Measurements from ENCODE around the gene HOXB5.

HOXB5 gene

DNA sequence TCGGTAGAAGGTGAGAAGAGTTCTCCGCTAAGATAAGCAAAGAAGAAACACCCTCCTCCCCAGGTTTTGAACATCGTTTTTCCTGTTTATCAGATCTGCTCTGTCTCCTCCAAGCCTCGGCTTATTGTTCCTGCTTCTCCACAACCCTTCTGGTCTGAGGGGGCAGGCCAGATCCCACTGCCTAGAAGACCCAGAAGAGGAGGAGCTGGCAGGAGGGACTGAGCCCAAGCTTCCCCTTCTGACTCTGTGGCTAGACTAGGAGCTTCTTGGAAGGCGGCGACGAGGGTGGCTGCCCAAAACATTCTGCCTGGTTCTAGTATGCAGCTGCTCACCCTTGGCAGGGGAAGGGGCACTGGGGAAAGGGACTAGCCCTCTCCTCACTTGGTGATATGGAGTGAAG lies 5.2 kb upstream of the HOXB5 start:
- H3K4me1 ChIP-seq (ENCODE audit: control insufficient read depth, insufficient read depth, low read length), result peaks cover 38% of the 10 kb centered on the region
- no peak overlapping the region for H3K27ac ChIP-seq (ENCODE audit: low read length)
- H3K9ac ChIP-seq (ENCODE audit: low read length in 2 of 2), result no peak overlapping the region
- H3K4me3 ChIP-seq (ENCODE audit: low read length in 2 of 2), result peak overlapping the region in 1 of 2 donors; percentile 75
- H3K27me3 ChIP-seq (ENCODE audit: control insufficient read depth in 1 of 2, insufficient read depth in 2 of 2, low read length in 2 of 2), result peaks cover 78 to 98% of the 10 kb centered on the region in 2 donors
- H3K9me3 ChIP-seq (ENCODE audit: control insufficient read depth in 2 of 2, low read length in 2 of 2), result no peaks in the 10 kb centered on the region
- H3K36me3 ChIP-seq (ENCODE audit: control insufficient read depth in 2 of 2, insufficient read depth in 2 of 2, low read length in 2 of 2), result no peaks in the 10 kb centered on the region

DNA sequence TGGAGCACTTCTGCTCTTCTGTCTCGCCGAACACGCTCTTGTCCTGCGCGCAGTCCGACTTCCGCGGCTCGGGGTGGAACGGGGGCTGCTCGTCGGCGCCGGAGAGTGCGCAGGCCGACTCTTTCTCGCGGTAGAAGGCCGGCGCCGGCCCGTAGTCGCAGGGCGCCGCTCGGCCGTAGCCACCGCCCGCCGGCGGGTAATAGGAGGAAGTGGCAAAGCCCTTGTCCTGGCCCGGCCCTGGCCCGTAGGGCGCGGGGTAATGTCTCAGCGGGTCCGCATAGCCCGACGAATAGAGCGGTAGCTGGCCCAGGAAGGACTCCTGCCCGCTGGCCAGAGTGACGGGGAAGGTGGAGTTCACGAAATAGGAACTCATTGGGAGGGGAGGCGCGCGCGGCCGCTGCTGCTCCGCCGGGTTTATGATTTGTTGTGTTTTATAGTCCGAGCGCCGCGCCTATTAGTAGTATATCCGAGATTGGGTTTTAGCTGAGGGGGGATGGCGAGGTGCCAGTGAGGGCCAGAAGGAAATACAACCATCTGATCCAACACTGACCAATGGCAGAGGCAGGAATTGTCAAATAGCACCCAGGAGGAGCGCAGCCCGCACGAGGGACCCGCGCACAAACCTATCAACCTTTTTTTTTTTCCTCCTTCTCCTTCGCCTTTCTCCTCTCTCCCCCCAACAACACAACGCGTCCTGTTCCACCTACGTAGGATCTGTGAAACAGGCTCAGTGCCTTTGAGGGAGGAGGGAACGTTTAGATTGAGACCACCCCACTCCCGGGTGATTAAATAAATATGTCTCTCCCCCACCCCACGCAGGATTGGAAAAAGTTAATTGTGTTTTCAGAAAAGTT lies 4.4 kb upstream of the HOXB5 start:
- H3K9me3 ChIP-seq (ENCODE audit: control insufficient read depth in 2 of 2, low read length in 2 of 2), result no peaks in the 10 kb centered on the region
- H3K36me3 ChIP-seq (ENCODE audit: control insufficient read depth in 2 of 2, insufficient read depth in 2 of 2, low read length in 2 of 2), result no peaks in the 10 kb centered on the region
- H3K27ac ChIP-seq (ENCODE audit: low read length), result no peak overlapping the region
- H3K4me1 ChIP-seq (ENCODE audit: control insufficient read depth, insufficient read depth, low read length), result peaks cover 43% of the 10 kb centered on the region
- H3K27me3 ChIP-seq (ENCODE audit: control insufficient read depth in 1 of 2, insufficient read depth in 2 of 2, low read length in 2 of 2), result peaks cover 74 to 97% of the 10 kb centered on the region in 2 donors
- H3K9ac ChIP-seq (ENCODE audit: low read length in 2 of 2), result peak overlapping the region; percentile 17 to 42
- H3K4me3 ChIP-seq (ENCODE audit: low read length in 2 of 2), result peak overlapping the region; percentile 60 to 75

DNA sequence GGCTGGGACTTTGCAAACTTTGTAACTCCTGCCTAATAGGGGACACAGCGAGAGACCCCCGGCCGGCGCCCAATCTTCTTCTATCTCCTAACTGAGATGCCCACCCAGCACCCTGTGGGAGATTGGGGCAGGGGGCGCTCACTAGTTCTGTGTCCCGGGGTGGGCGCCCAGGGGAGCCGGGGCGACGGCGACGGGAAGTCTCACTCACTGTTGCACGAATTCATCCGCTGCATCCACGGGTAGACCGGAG lies 3.9 kb upstream of the HOXB5 start:
- Histone ChIP-seq H3K36me3 (ENCODE audit: control insufficient read depth in 2 of 2, insufficient read depth in 2 of 2, low read length in 2 of 2) (no peaks in the 10 kb centered on the region), H3K4me3 (ENCODE audit: low read length in 2 of 2) (peak overlapping the region; percentile 60 to 75), H3K27me3 (ENCODE audit: control insufficient read depth in 1 of 2, insufficient read depth in 2 of 2, low read length in 2 of 2) (peaks cover 70 to 96% of the 10 kb centered on the region in 2 donors), H3K9me3 (ENCODE audit: control insufficient read depth in 2 of 2, low read length in 2 of 2) (no peaks in the 10 kb centered on the region), H3K9ac (ENCODE audit: low read length in 2 of 2) (peak overlapping the region; percentile 17 to 42), H3K27ac (ENCODE audit: low read length) (no peak overlapping the region), H3K4me1 (ENCODE audit: control insufficient read depth, insufficient read depth, low read length) (peaks cover 47% of the 10 kb centered on the region)

DNA sequence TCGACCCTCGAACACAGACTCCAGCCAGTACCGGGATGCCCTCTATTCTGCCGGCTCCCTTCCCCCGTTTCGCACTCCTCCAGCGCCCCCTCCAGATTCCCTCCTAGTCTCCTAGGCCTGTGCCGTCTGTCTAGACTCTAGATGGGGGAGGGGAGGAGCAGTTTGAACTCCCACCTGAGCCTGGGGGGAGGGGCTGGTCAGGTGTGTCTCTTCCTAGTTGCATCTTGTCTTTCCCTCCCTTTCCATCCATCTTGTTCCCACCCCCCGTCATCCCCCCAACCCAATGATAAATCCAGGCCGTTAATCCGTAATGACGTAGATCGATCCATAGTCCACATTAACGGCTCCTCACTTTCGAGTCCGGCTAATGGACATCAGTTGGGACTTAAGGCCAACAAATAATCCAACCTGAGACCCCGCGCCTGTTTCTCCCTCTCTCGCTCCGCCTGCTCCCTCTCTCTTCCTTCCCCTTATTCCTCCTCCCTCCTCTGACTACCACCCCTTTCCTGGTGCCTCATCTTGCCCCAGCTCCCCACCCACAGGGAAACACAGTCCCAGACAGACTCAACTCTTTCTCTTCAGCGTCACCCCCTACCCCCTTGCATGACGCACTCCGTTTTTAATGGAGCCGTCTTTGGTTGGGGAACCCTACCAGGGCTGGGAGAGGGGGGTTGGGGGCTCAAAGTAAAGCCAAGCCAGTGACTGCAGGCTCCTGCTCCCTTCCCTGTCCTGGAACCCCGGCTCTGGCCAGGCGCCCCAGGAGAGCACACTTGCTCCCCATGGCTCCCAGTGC lies 3.4 kb upstream of the HOXB5 start:
- H3K27ac ChIP-seq (ENCODE audit: low read length), result no peak overlapping the region
- H3K4me3 ChIP-seq (ENCODE audit: low read length in 2 of 2), result peak overlapping the region in 1 of 2 donors; percentile 75
- H3K9ac ChIP-seq (ENCODE audit: low read length in 2 of 2), result peak overlapping the region in 1 of 2 donors; percentile 15

DNA sequence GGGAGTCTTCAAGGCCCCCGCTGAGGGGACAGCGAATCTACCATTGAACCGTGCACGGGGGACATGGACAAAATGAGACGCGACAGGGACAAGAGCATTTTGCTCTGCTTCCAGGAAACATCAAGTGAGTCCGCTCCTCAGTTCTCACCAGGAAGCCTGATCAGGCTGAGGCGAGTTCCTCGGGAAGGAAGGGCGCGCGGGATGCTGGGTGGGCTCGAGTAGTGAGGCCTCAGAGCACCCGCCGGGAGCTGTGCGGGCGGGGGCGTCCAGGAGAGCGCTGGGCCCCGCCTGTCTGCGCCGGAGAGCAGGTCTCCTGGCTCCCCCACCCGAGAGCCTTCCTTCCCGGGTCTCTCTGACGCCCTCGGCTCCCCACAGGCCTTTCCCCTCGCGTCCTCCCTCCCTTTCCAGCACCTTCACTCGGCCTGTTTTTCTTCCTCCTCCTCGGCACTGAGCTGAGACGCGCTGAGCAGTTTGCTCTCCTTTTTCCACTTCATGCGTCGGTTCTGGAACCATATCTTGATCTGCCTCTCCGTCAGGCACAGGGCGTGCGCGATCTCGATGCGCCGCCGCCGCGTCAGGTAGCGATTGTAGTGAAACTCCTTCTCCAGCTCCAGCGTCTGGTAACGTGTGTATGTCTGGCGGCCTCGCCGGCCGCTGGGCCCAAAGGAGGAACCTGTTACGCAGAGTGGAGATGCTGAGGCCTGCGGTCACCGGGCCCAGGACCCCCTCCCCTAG lies 2.6 kb upstream of the HOXB5 start:
- Histone ChIP-seq H3K9ac (ENCODE audit: low read length in 2 of 2) (no peak overlapping the region), H3K36me3 (ENCODE audit: control insufficient read depth in 2 of 2, insufficient read depth in 2 of 2, low read length in 2 of 2) (no peaks in the 10 kb centered on the region), H3K27me3 (ENCODE audit: control insufficient read depth in 1 of 2, insufficient read depth in 2 of 2, low read length in 2 of 2) (peaks cover 62 to 93% of the 10 kb centered on the region in 2 donors), H3K4me1 (ENCODE audit: control insufficient read depth, insufficient read depth, low read length) (peaks cover 53% of the 10 kb centered on the region), H3K27ac (ENCODE audit: low read length) (no peak overlapping the region), H3K4me3 (ENCODE audit: low read length in 2 of 2) (peak overlapping the region in 1 of 2 donors; percentile 75), H3K9me3 (ENCODE audit: control insufficient read depth in 2 of 2, low read length in 2 of 2) (no peaks in the 10 kb centered on the region)

More for the DNA sequence above, 3.4 kb upstream of the HOXB5 start:
- no peaks in the 10 kb centered on the region for H3K36me3 ChIP-seq (ENCODE audit: control insufficient read depth in 2 of 2, insufficient read depth in 2 of 2, low read length in 2 of 2)
- H3K4me1 ChIP-seq (ENCODE audit: control insufficient read depth, insufficient read depth, low read length), result peaks cover 49% of the 10 kb centered on the region
- peaks cover 68 to 96% of the 10 kb centered on the region in 2 donors for H3K27me3 ChIP-seq (ENCODE audit: control insufficient read depth in 1 of 2, insufficient read depth in 2 of 2, low read length in 2 of 2)
- H3K9me3 ChIP-seq (ENCODE audit: control insufficient read depth in 2 of 2, low read length in 2 of 2), result no peaks in the 10 kb centered on the region

DNA sequence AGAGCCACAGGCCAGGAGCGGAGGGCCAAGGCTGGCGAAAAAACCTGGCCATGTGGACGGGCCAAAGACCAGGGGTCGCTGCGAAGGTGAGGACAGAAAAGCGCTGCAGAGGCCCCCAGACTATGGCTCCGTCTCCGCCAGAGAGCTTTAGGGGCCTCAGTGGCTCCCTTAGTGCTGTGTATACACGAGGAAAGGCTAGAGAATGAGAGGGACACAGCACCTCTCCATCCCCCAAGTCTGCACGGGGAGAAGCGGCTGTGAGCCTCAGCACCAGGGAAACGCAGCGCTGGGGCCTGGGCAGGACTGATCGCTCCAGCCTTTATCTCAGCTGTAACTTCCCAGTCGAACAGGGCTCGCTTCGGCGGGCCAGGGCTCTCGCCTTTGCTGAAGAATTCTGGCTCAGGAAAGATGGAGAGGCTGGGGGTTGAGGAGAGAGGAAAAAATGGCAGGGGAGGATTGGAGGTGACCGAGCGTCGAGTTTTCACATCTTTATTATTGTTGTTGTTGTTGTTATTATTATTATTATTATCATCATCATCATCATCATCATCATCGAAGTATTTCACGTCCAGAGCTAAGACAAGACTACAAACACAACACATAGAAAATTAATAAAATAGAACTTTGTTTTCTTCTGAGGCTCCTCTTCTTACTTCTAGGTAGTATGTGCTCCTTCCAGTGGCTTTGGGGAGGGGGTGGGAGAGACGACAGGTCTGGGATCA lies 1.9 kb upstream of the HOXB5 start:
- no peaks in the 10 kb centered on the region for H3K9me3 ChIP-seq (ENCODE audit: control insufficient read depth in 2 of 2, low read length in 2 of 2)
- no peak overlapping the region for H3K9ac ChIP-seq (ENCODE audit: low read length in 2 of 2)
- peaks cover 56 to 94% of the 10 kb centered on the region in 2 donors for H3K27me3 ChIP-seq (ENCODE audit: control insufficient read depth in 1 of 2, insufficient read depth in 2 of 2, low read length in 2 of 2)
- no peak overlapping the region for H3K4me3 ChIP-seq (ENCODE audit: low read length in 2 of 2)
- H3K27ac ChIP-seq (ENCODE audit: low read length), result no peak overlapping the region
- H3K4me1 ChIP-seq (ENCODE audit: control insufficient read depth, insufficient read depth, low read length), result peaks cover 56% of the 10 kb centered on the region
- no peaks in the 10 kb centered on the region for H3K36me3 ChIP-seq (ENCODE audit: control insufficient read depth in 2 of 2, insufficient read depth in 2 of 2, low read length in 2 of 2)

DNA sequence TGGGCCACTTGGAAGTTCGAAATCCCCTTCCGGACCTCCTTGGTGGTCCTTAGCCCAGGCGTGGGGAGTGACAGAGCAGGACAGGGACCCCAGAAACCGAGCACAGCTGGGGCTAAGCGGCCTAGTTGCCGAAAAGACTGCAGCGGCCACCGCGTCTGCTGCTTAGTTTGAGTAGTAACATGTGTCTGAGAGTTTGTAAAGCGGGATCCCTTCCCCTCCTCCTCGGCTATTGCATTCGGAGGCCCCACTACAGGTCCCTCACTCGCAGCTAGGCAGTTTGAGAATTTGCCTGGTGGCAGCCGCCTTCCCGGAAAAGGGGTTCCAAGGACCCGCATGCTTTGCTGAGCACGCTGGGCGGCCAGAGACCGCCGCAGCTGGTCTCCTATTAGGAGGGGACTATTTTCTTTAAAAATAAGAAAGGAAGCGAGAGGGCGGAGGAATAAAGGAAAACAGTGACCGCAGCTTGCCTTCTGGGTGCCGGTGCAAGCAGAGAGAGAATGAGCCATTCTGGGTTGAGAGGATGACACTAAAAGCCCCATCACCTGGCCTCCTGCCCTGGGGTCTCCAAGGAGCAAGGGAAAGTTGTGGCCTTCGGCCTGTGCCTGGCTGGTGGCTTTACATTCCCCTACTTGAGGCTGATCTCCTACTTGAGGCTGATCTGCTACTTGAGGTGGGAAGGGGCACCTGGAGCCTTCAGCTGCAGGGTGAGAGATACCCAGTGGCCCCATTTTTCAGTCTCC lies 1.1 kb upstream of the HOXB5 start:
- Histone ChIP-seq H3K36me3 (ENCODE audit: control insufficient read depth in 2 of 2, insufficient read depth in 2 of 2, low read length in 2 of 2) (no peaks in the 10 kb centered on the region), H3K4me3 (ENCODE audit: low read length in 2 of 2) (peak overlapping the region in 1 of 2 donors; percentile 79), H3K27me3 (ENCODE audit: control insufficient read depth in 1 of 2, insufficient read depth in 2 of 2, low read length in 2 of 2) (peaks cover 49 to 92% of the 10 kb centered on the region in 2 donors), H3K4me1 (ENCODE audit: control insufficient read depth, insufficient read depth, low read length) (peaks cover 56% of the 10 kb centered on the region), H3K9me3 (ENCODE audit: control insufficient read depth in 2 of 2, low read length in 2 of 2) (no peaks in the 10 kb centered on the region), H3K27ac (ENCODE audit: low read length) (no peak overlapping the region), H3K9ac (ENCODE audit: low read length in 2 of 2) (peak overlapping the region in 1 of 2 donors; percentile 29)

GRCh38 chr17:48593840-48594537 lies 410 bp upstream of the HOXB5 start:
- peak overlapping the region; percentile 59 to 79 for H3K4me3 ChIP-seq (ENCODE audit: low read length in 2 of 2)
- H3K36me3 ChIP-seq (ENCODE audit: control insufficient read depth in 2 of 2, insufficient read depth in 2 of 2, low read length in 2 of 2), result no peaks in the 10 kb centered on the region
- peaks cover 43 to 92% of the 10 kb centered on the region in 2 donors for H3K27me3 ChIP-seq (ENCODE audit: control insufficient read depth in 1 of 2, insufficient read depth in 2 of 2, low read length in 2 of 2)
- H3K4me1 ChIP-seq (ENCODE audit: control insufficient read depth, insufficient read depth, low read length), result peaks cover 56% of the 10 kb centered on the region
- H3K9ac ChIP-seq (ENCODE audit: low read length in 2 of 2), result peak overlapping the region in 1 of 2 donors; percentile 29
- H3K9me3 ChIP-seq (ENCODE audit: control insufficient read depth in 2 of 2, low read length in 2 of 2), result no peaks in the 10 kb centered on the region
- no peak overlapping the region for H3K27ac ChIP-seq (ENCODE audit: low read length)

DNA sequence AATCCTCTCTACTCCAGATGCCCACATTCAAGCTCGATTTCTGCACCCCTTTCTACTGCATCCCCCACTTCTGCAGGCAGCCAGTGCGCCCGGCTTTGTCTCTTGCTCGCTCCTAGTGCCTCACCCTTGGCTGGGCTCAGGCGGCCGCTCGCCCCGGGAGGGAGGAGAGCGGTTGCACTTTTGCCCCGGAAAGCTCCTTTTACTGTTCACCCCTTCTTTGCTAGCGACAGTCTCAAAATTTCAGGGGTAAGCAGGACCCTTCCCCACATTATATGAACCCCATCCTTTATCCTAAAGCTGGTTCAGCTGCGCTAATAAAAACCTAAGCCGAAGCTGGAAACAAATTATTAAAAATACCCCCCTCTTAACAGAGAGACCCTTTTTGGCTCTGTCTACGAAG lies 1.0 kb downstream of the HOXB5 start:
- peaks cover 47% of the 10 kb centered on the region for H3K4me1 ChIP-seq (ENCODE audit: control insufficient read depth, insufficient read depth, low read length)
- peaks cover 33 to 87% of the 10 kb centered on the region in 2 donors for H3K27me3 ChIP-seq (ENCODE audit: control insufficient read depth in 1 of 2, insufficient read depth in 2 of 2, low read length in 2 of 2)
- peak overlapping the region; percentile 46 to 79 for H3K4me3 ChIP-seq (ENCODE audit: low read length in 2 of 2)
- peak overlapping the region; percentile 9 to 68 for H3K9ac ChIP-seq (ENCODE audit: low read length in 2 of 2)
- no peaks in the 10 kb centered on the region for H3K36me3 ChIP-seq (ENCODE audit: control insufficient read depth in 2 of 2, insufficient read depth in 2 of 2, low read length in 2 of 2)
- H3K27ac ChIP-seq (ENCODE audit: low read length), result peak overlapping the region; percentile 37
- H3K9me3 ChIP-seq (ENCODE audit: control insufficient read depth in 2 of 2, low read length in 2 of 2), result no peaks in the 10 kb centered on the region

All from stomach smooth muscle (tissue), 2 donors.